ENCODE data around the gene HLA-C.

GRCh38 chr6:31294056-31294455 lies 22.2 kb upstream of the HLA-C start:
- TF ChIP-seq EZH2 (IDR thresholded peaks at IDR 0.05; ENCODE audit: insufficient read depth, poor library complexity, severe bottlenecking): no peak
- TF ChIP-seq EZH2phosphoT487 (IDR thresholded peaks at IDR 0.05; ENCODE audit: insufficient read depth, low read depth): no peak

All from GM23248 (cell line).